Measurements from ENCODE around the gene GLRX2. TPM values are rescaled to one million over a fixed set of nuclear protein-coding genes. Genes with fewer than 3 reads are reported as not detected.

The GLRX2 gene
- polyA plus RNA-seq, 1 experiment = 9.2 TPM

- no peak for TF ChIP-seq CTCF (IDR thresholded peaks at IDR 0.05; ENCODE audit: insufficient read depth, low read depth, low read length)
- no peak for DNase-seq (ENCODE audit: low read depth)
- no peak overlapping the region for H3K4me3 ChIP-seq (ENCODE audit: low read depth, low read length)
- ChIA-PET POLR2A (no interaction called here), CTCF (interaction anchor here (1.3 kb wide), 1 partner anchor 10 kb away, joined by 5 read pairs; no protein-coding TSS in a partner anchor)
- peaks cover 2% of the 10 kb centered on the region for H3K36me3 ChIP-seq (ENCODE audit: control insufficient read depth, insufficient read depth, low read length)
- no peaks in the 10 kb centered on the region for H3K27me3 ChIP-seq (ENCODE audit: control insufficient read depth, insufficient read depth, low read length)
These were observed 11.1 kb downstream of the GLRX2 start for GRCh38 chr1:193094112-193094511.

GRCh38 chr1:193090865-193091264 lies 14.3 kb downstream of the GLRX2 start:
- POLR2A ChIA-PET = no interaction called here
- CTCF ChIA-PET = no interaction called here
- TF ChIP-seq CTCF (IDR thresholded peaks at IDR 0.05; ENCODE audit: insufficient read depth, low read depth, low read length) = no peak
- no peaks in the 10 kb centered on the region for H3K27me3 ChIP-seq (ENCODE audit: control insufficient read depth, insufficient read depth, low read length)
- no peak for DNase-seq (ENCODE audit: low read depth)
- peaks cover 2% of the 10 kb centered on the region for H3K36me3 ChIP-seq (ENCODE audit: control insufficient read depth, insufficient read depth, low read length)
- no peak overlapping the region for H3K4me3 ChIP-seq (ENCODE audit: low read depth, low read length)

- no peak for DNase-seq (ENCODE audit: low read depth)
- Histone ChIP-seq H3K4me3 (ENCODE audit: low read depth, low read length) (no peak overlapping the region), H3K27me3 (ENCODE audit: control insufficient read depth, insufficient read depth, low read length) (no peaks in the 10 kb centered on the region), H3K36me3 (ENCODE audit: control insufficient read depth, insufficient read depth, low read length) (peaks cover 4% of the 10 kb centered on the region)
- no peak for TF ChIP-seq CTCF (IDR thresholded peaks at IDR 0.05; ENCODE audit: insufficient read depth, low read depth, low read length)
- ChIA-PET POLR2A (interaction anchor here (0.9 kb wide), 1 partner anchor 113 kb away, joined by 18 read pairs; no protein-coding TSS in a partner anchor), CTCF (interaction anchor here (0.8 kb wide), 1 partner anchor 9 kb away, joined by 4 read pairs; no protein-coding TSS in a partner anchor)
These were observed 17.3 kb downstream of the GLRX2 start for GRCh38 chr1:193087893-193088292.

GRCh38 chr1:193086342-193086741 lies 18.9 kb downstream of the GLRX2 start:
- ChIA-PET CTCF (no interaction called here), POLR2A (no interaction called here)
- Histone ChIP-seq H3K27me3 (ENCODE audit: control insufficient read depth, insufficient read depth, low read length) (no peaks in the 10 kb centered on the region), H3K36me3 (ENCODE audit: control insufficient read depth, insufficient read depth, low read length) (peaks cover 6% of the 10 kb centered on the region), H3K4me3 (ENCODE audit: low read depth, low read length) (no peak overlapping the region)
- TF ChIP-seq CTCF (IDR thresholded peaks at IDR 0.05; ENCODE audit: insufficient read depth, low read depth, low read length) = no peak
- no peak for DNase-seq (ENCODE audit: low read depth)

GRCh38 chr1:193085263-193085662 lies 20.0 kb downstream of the GLRX2 start:
- DNase-seq (ENCODE audit: low read depth) = no peak
- H3K27me3 ChIP-seq (ENCODE audit: control insufficient read depth, insufficient read depth, low read length) = no peaks in the 10 kb centered on the region
- CTCF ChIA-PET = interaction anchor here (1.6 kb wide), 1 partner anchor 20 kb away, joined by 3 read pairs; the partner anchor contains the start of gene GLRX2
- TF ChIP-seq CTCF (IDR thresholded peaks at IDR 0.05; ENCODE audit: insufficient read depth, low read depth, low read length) = no peak
- no peak overlapping the region for H3K4me3 ChIP-seq (ENCODE audit: low read depth, low read length)
- POLR2A ChIA-PET = no interaction called here
- H3K36me3 ChIP-seq (ENCODE audit: control insufficient read depth, insufficient read depth, low read length) = peaks cover 6% of the 10 kb centered on the region
